Liver (tissue), 9 donors: ENCODE measurements around the gene GANC. TPM values are rescaled to one million over a fixed set of nuclear protein-coding genes. Genes with fewer than 3 reads are reported as not detected.

Experiments used
- DNase-seq: peaks from one replicate; pipeline ENCODE4 v3.0.0-alpha.2; 2017; ENCODE audit warnings: low spot score
- H3K27ac ChIP-seq, 2 donors: one replicate each; pipeline ENCODE4 v1.7.0; 2013; ENCODE audit warnings: inconsistent platforms in 2 of 2, low read length in 2 of 2, control low read depth in 1 of 2, low read depth in 1 of 2, mild to moderate bottlenecking in 1 of 2
- H3K27me3 ChIP-seq, 4 donors: one replicate each; pipeline versions ENCODE4 v1.6.1 to v1.7.0; 2013; ENCODE audit warnings: low read length in 3 of 4, inconsistent platforms in 1 of 4, mild to moderate bottlenecking in 1 of 4, moderate library complexity in 1 of 4; ENCODE audit not compliant: control insufficient read depth in 4 of 4, insufficient read depth in 4 of 4
- H3K36me3 ChIP-seq, 4 donors: one replicate each; pipeline versions ENCODE4 v1.6.1 to v1.7.0; 2013; ENCODE audit warnings: low read length in 3 of 4, mild to moderate bottlenecking in 3 of 4, low read depth in 1 of 4, moderate library complexity in 1 of 4; ENCODE audit not compliant: control insufficient read depth in 4 of 4, insufficient read depth in 3 of 4
- H3K4me1 ChIP-seq, 4 donors: one replicate each; pipeline versions ENCODE4 v1.6.1 to v1.7.0; 2013; ENCODE audit warnings: low read length in 3 of 4, mild to moderate bottlenecking in 3 of 4, moderate library complexity in 1 of 4; ENCODE audit not compliant: control insufficient read depth in 4 of 4, insufficient read depth in 4 of 4
- H3K4me3 ChIP-seq, 3 donors: one replicate each; pipeline versions ENCODE4 v1.6.1 to v1.7.0; 2013; ENCODE audit warnings: low read length in 3 of 3, control low read depth in 1 of 3, low read depth in 1 of 3, mild to moderate bottlenecking in 1 of 3
- H3K9ac ChIP-seq, 2 donors: one replicate each; pipeline ENCODE4 v1.7.0; 2013; ENCODE audit warnings: low read length in 2 of 2, mild to moderate bottlenecking in 2 of 2, moderate library complexity in 2 of 2, control low read depth in 1 of 2, low read depth in 1 of 2
- H3K9me3 ChIP-seq, 4 donors: one replicate each; pipeline versions ENCODE4 v1.6.1 to v1.7.0; 2013; ENCODE audit warnings: low read length in 3 of 4; ENCODE audit not compliant: control insufficient read depth in 4 of 4
- ATF3 ChIP-seq: IDR thresholded peaks from 2 replicates; pipeline ENCODE4 v1.6.1; 2016; ENCODE audit warnings: antibody characterized with exemption
- CTCF ChIP-seq: fragments of 150-350 bp; IDR thresholded peaks from 2 replicates; pipeline ENCODE4 v1.5.1; 2017; ENCODE audit warnings: improper control_type of control experiment, low read depth, low read length; ENCODE audit not compliant: missing input control
- EGR1 ChIP-seq, 2 donors: IDR thresholded peaks; 2 replicates each; pipeline ENCODE4 v1.6.1; 2016 to 2018; ENCODE audit warnings: antibody characterized with exemption in 2 of 2, low read depth in 2 of 2
- FOXA1 ChIP-seq: IDR thresholded peaks from 2 replicates; pipeline ENCODE4 v1.6.1; 2016; ENCODE audit warnings: antibody characterized with exemption
- FOXA2 ChIP-seq: IDR thresholded peaks from 2 replicates; pipeline ENCODE4 v1.6.1; 2016; ENCODE audit warnings: antibody characterized with exemption
- HNF4A ChIP-seq, 2 donors: conservative IDR thresholded peaks; 2 replicates each; pipeline ENCODE4 v1.6.1; 2016; ENCODE audit warnings: antibody characterized with exemption in 2 of 2, mild to moderate bottlenecking in 2 of 2
- HNF4G ChIP-seq: IDR thresholded peaks from 2 replicates; pipeline ENCODE4 v1.6.1; 2016; ENCODE audit warnings: antibody characterized with exemption
- MAX ChIP-seq: IDR thresholded peaks from 2 replicates; pipeline ENCODE4 v1.6.1; 2016; ENCODE audit warnings: antibody characterized with exemption
- NR2F2 ChIP-seq: IDR thresholded peaks from 2 replicates; pipeline ENCODE4 v1.6.1; 2016; ENCODE audit warnings: antibody characterized with exemption
- RAD21 ChIP-seq, 2 donors: IDR thresholded peaks; 2 replicates each; pipeline ENCODE4 v1.6.1; 2016; ENCODE audit warnings: antibody characterized with exemption in 2 of 2, mild to moderate bottlenecking in 2 of 2
- REST ChIP-seq: IDR thresholded peaks from 2 replicates; pipeline ENCODE4 v1.6.1; 2016; ENCODE audit warnings: antibody characterized with exemption, mild to moderate bottlenecking
- RXRA ChIP-seq, 2 donors: IDR thresholded peaks; 2 replicates each; pipeline ENCODE4 v1.6.1; 2017 to 2018; ENCODE audit warnings: antibody characterized with exemption in 2 of 2, mild to moderate bottlenecking in 1 of 2
- SP1 ChIP-seq: IDR thresholded peaks from 2 replicates; pipeline ENCODE4 v1.6.1; 2018; ENCODE audit warnings: antibody characterized with exemption, mild to moderate bottlenecking
- TAF1 ChIP-seq: conservative IDR thresholded peaks from 2 replicates; pipeline ENCODE4 v1.6.1; 2016; ENCODE audit warnings: antibody characterized with exemption, mild to moderate bottlenecking
- YY1 ChIP-seq: IDR thresholded peaks from 2 replicates; pipeline ENCODE4 v1.6.1; 2016; ENCODE audit warnings: antibody characterized with exemption, mild to moderate bottlenecking
- ZBTB33 ChIP-seq: IDR thresholded peaks from 2 replicates; pipeline ENCODE4 v1.6.1; 2016; ENCODE audit warnings: antibody characterized with exemption
- WGBS: extraction: QIAGEN DNeasy Blood & Tissue Kit; methylation state at CpG from one replicate; pipeline ENCODE4 v1.1.7; 2013; 5-methylcytosine and 5-hydroxymethylcytosine counted together
- polyA plus RNA-seq, 2 donors: library from polyadenylated mRNA; stranded (reverse) in 1 of 2; unstranded in 1 of 2; fragments of 200-250 nt in 1 of 2; fragments of >200 nt in 1 of 2; fragmentation: Nextera tagmentation in 1 of 2; extraction: Ambion mirVana in 1 of 2; gene quantifications; one replicate each; pipeline versions ENCODE4 v1.2.1 to v1.2.3, GENCODE V29; 2013 to 2015
- total RNA-seq, 2 donors: library from RNA; depleted of rRNA; stranded (reverse); fragments of >200 nt; gene quantifications; one replicate each; pipeline ENCODE4 v1.2.3, GENCODE V29; 2014
- donor health status: healthy.
- donor health status: healthy.
- donor health status: healthy.
- donor health status: healthy.
- donor health status: healthy.

Gene GANC
- total and polyA plus RNA-seq, 4 donors: 4.8 to 28.9 (median 10.9) TPM

GRCh38 chr15:42368096-42368495 is 95.1 kb downstream of the GANC start:
- Histone ChIP-seq H3K9me3 (no peaks in the 10 kb centered on the region), H3K4me1 (no peaks in the 10 kb centered on the region), H3K27ac (no peak overlapping the region), H3K36me3 (no peaks in the 10 kb centered on the region), H3K9ac (no peak overlapping the region), H3K27me3 (no peaks in the 10 kb centered on the region), H3K4me3 (no peak overlapping the region)
- TF ChIP-seq TAF1: no peak
- no peak for TF ChIP-seq RXRA (IDR thresholded peaks at IDR 0.05)
- TF ChIP-seq MAX: no peak
- no peak for TF ChIP-seq HNF4G
- TF ChIP-seq RAD21 (IDR thresholded peaks at IDR 0.05): no peak
- no peak for TF ChIP-seq NR2F2
- TF ChIP-seq ZBTB33: no peak
- TF ChIP-seq REST: no peak
- TF ChIP-seq YY1: no peak
- TF ChIP-seq FOXA1: no peak
- DNase-seq: no peak
- 94% methylated on average over 3 of the region's 3 CpGs for WGBS

- TF ChIP-seq NR2F2 (no peak), FOXA1 (no peak), ATF3 (no peak), TAF1 (no peak), MAX (no peak), RAD21 (IDR thresholded peaks at IDR 0.05) (no peak), FOXA2 (no peak), HNF4A (conservative IDR thresholded peaks at IDR 0.05) (no peak), CTCF (no peak), EGR1 (IDR thresholded peaks at IDR 0.05; ENCODE audit: low read depth in 2 of 2) (no peak), REST (no peak), SP1 (no peak), RXRA (IDR thresholded peaks at IDR 0.05) (no peak)
- Histone ChIP-seq H3K4me1 (no peaks in the 10 kb centered on the region), H3K9ac (no peak overlapping the region), H3K9me3 (no peaks in the 10 kb centered on the region), H3K4me3 (no peak overlapping the region), H3K27ac (no peak overlapping the region), H3K36me3 (no peaks in the 10 kb centered on the region), H3K27me3 (no peaks in the 10 kb centered on the region)
- 85% methylated on average over 2 of the region's 2 CpGs for WGBS
- no peak for DNase-seq
Observed at GRCh38 chr15:42371096-42371495, 98.1 kb downstream of the GANC start.
